GM23338 (cell line): ENCODE results near the gene EFCAB6. TPM values are rescaled to one million over a fixed set of nuclear protein-coding genes. Genes with fewer than 3 reads are reported as not detected.

Source experiments
- ATAC-seq: fragments of 200-7000 bp; cut with Tn5 transposase; 3 replicates; pipeline ENCODE4 v1.9.1; 2020
- DNase-seq: peaks from one replicate; pipeline ENCODE4 v3.0.0-alpha.2; 2015; ENCODE audit warnings: low spot score
- H2AFZ ChIP-seq: fragments of 200-600 bp; sonication (generic); 2 replicates; pipeline ENCODE4 v1.8.0; 2016; ENCODE audit warnings: antibody characterized with exemption, mild to moderate bottlenecking, moderate library complexity
- H3F3A ChIP-seq: fragments of 200-600 bp; sonication (generic); replicated peaks from 2 replicates; pipeline ENCODE4 v1.8.0; 2017; ENCODE audit warnings: antibody characterized with exemption, mixed run types, low read depth
- H3K27ac ChIP-seq: fragments of 200-600 bp; sonication (generic); 2 replicates; pipeline ENCODE4 v1.6.1; 2016; ENCODE audit warnings: low read depth
- H3K27me3 ChIP-seq: fragments of 200-600 bp; sonication (generic); 2 replicates; pipeline ENCODE4 v1.8.0; 2016; ENCODE audit warnings: mild to moderate bottlenecking, mixed run types, moderate library complexity; ENCODE audit not compliant: insufficient read depth
- H3K36me3 ChIP-seq: fragments of 200-600 bp; sonication (generic); 2 replicates; pipeline ENCODE4 v1.8.0; 2016; ENCODE audit warnings: mild to moderate bottlenecking; ENCODE audit not compliant: insufficient read depth
- H3K4me1 ChIP-seq: fragments of 200-600 bp; sonication (generic); 2 replicates; pipeline ENCODE4 v1.8.0; 2016; ENCODE audit warnings: mild to moderate bottlenecking, moderate library complexity; ENCODE audit not compliant: insufficient read depth
- H3K4me2 ChIP-seq: fragments of 200-600 bp; sonication (generic); 2 replicates; pipeline ENCODE4 v1.7.1; 2017; ENCODE audit warnings: mixed run types
- H3K4me3 ChIP-seq: fragments of 200-600 bp; sonication (generic); 2 replicates; pipeline ENCODE4 v1.6.1; 2016; ENCODE audit warnings: mixed run types
- H3K79me2 ChIP-seq: fragments of 200-600 bp; sonication (generic); replicated peaks from 2 replicates; pipeline ENCODE4 v1.8.0; 2017; ENCODE audit warnings: mild to moderate bottlenecking; ENCODE audit not compliant: insufficient read depth
- H3K9me2 ChIP-seq: fragments of 200-600 bp; sonication (generic); 2 replicates; pipeline ENCODE4 v1.8.0; 2017; ENCODE audit not compliant: insufficient read depth
- H4K20me1 ChIP-seq: fragments of 200-600 bp; sonication (generic); replicated peaks from 2 replicates; pipeline ENCODE4 v1.8.0; 2017; ENCODE audit warnings: mild to moderate bottlenecking; ENCODE audit not compliant: insufficient read depth
- H3K27ac Mint-ChIP-seq: 2 replicates; pipeline ENCODE4 v1.8.0; 2020; ENCODE audit warnings: inconsistent platforms, mild to moderate bottlenecking, moderate library complexity, mixed read lengths
- H3K27me3 Mint-ChIP-seq: 3 replicates; pipeline ENCODE4 v1.8.0; 2022; ENCODE audit warnings: low read depth, mild to moderate bottlenecking, moderate library complexity, mixed read lengths, inconsistent platforms; ENCODE audit not compliant: insufficient read depth, poor library complexity
- H3K36me3 Mint-ChIP-seq: 3 replicates; pipeline ENCODE4 v1.8.0; 2021; ENCODE audit warnings: low read depth, mild to moderate bottlenecking, inconsistent platforms, moderate library complexity, mixed read lengths
- H3K4me1 Mint-ChIP-seq: 3 replicates; pipeline ENCODE4 v1.8.0; 2020; ENCODE audit warnings: mild to moderate bottlenecking, inconsistent platforms, mixed read lengths
- H3K4me3 Mint-ChIP-seq: 3 replicates; pipeline ENCODE4 v1.8.0; 2021; ENCODE audit warnings: moderate library complexity, mild to moderate bottlenecking, inconsistent platforms, mixed read lengths
- H3K9me3 Mint-ChIP-seq: 3 replicates; pipeline ENCODE4 v1.8.0; 2020; ENCODE audit warnings: moderate library complexity, mild to moderate bottlenecking, inconsistent platforms, mixed read lengths
- CREB1 ChIP-seq: fragments of 250-450 bp; sonication (Bioruptor Pico); IDR thresholded peaks from 2 replicates; pipeline ENCODE4 v1.5.0; 2020; ENCODE audit warnings: low read depth, mild to moderate bottlenecking, moderate library complexity
- EZH2 ChIP-seq: fragments of 200-600 bp; sonication (generic); IDR thresholded peaks from one replicate; pipeline ENCODE4 v1.8.0; 2017; ENCODE audit warnings: antibody characterized with exemption, mild to moderate bottlenecking, low read depth; ENCODE audit not compliant: unreplicated experiment
- EZH2phosphoT487 ChIP-seq: fragments of 200-600 bp; sonication (generic); IDR thresholded peaks from one replicate; pipeline ENCODE4 v1.8.1; 2018; ENCODE audit warnings: antibody characterized with exemption; ENCODE audit not compliant: unreplicated experiment
- JUNB ChIP-seq: IDR thresholded peaks from one replicate; pipeline ENCODE4 v1.6.1; 2016; ENCODE audit warnings: antibody characterized with exemption; ENCODE audit not compliant: unreplicated experiment
- NANOG ChIP-seq: IDR thresholded peaks from 2 replicates; pipeline ENCODE4 v1.6.1; 2016; ENCODE audit warnings: antibody characterized with exemption, borderline replicate concordance
- STAT1 ChIP-seq: IDR thresholded peaks from one replicate; pipeline ENCODE4 v1.6.1; 2016; ENCODE audit warnings: antibody characterized with exemption; ENCODE audit not compliant: unreplicated experiment
- ZNF114 ChIP-seq: fragments of 250-450 bp; sonication (Bioruptor Pico); IDR thresholded peaks from 2 replicates; pipeline ENCODE4 v1.5.0; 2020; ENCODE audit warnings: mild to moderate bottlenecking, moderate library complexity
- ZNF331 ChIP-seq: fragments of 250-450 bp; sonication (Bioruptor Pico); IDR thresholded peaks from 2 replicates; pipeline ENCODE4 v1.5.0; 2020; ENCODE audit warnings: low read depth, mild to moderate bottlenecking, moderate library complexity
- ZNF462 ChIP-seq: fragments of 250-450 bp; sonication (Bioruptor Pico); IDR thresholded peaks from 2 replicates; pipeline ENCODE4 v1.5.0; 2020; ENCODE audit warnings: mild to moderate bottlenecking, moderate library complexity
- polyA plus RNA-seq: library from polyadenylated mRNA; unstranded; fragments of >200 nt; fragmentation: Nextera tagmentation; extraction: Ambion mirVana; gene quantifications from 2 replicates; pipeline ENCODE4 v1.2.1, GENCODE V29; 2016
- total RNA-seq: library from RNA; depleted of rRNA; stranded (reverse); fragments of >200 nt; shearing (Covaris generic); gene quantifications from 2 replicates; pipeline ENCODE4 v1.2.3, GENCODE V29; 2014
- TF ChIP-seq, protein P1 (sequence below): IDR thresholded peaks from 2 replicates; pipeline ENCODE4 v1.6.1; 2016; ENCODE audit warnings: antibody characterized with exemption
- TF ChIP-seq, protein P2 (sequence below), 2 experiments: fragments of 200-600 bp in 1 of 2; sonication (generic) in 1 of 2; conservative IDR thresholded peaks; 2 replicates each; pipeline versions ENCODE4 v1.5.1 to v1.6.1; 2016 to 2017; ENCODE audit warnings: antibody characterized with exemption in 2 of 2, low read depth in 2 of 2, mild to moderate bottlenecking in 2 of 2, moderate library complexity in 1 of 2
- TF ChIP-seq, protein P3 (sequence below): IDR thresholded peaks from one replicate; pipeline ENCODE4 v1.6.1; 2018; ENCODE audit warnings: antibody characterized with exemption; ENCODE audit not compliant: unreplicated experiment

The EFCAB6 gene
- total and polyA plus RNA-seq, 2 experiments from 2014 or later, result 1.1 to 1.8 TPM

DNA sequence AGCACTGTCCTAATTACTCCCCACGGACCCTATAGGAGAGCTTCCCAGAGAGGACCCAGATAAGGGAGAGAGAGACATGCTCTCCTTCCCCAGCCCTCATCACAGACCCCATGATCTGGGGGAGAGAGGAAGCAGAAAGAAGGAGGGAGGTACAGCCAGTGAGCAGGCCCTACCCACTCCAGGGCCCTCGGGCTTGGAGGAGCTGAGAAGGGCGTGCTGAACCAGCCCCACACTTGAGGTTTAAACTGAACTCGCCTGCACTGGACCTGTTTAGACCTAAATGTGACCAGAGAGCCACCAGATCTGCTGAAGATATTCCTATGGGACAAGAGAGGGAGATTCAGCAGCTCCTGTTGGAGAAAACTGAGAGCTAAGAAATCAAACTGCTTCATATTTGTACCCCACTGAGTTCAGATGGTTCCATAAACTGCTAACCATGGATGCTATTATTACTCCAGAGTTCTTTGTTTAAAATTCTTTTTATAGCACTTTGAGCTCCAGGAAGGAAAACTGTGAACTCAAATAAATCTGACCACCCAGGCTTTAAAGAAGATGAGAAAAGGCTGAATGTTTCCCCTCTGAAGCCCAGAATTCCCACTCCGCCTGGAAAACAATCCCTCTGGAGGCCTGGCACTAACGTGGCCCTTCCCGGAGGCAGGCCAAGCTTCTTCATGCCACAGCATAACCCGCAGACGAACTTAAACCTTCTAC is 67.2 kb downstream of the EFCAB6 start:
- TF ChIP-seq ZNF462 (CRISPR knock-in tag), result no peak
- TF ChIP-seq EZH2phosphoT487, result no peak
- no peak for TF ChIP-seq STAT1
- TF ChIP-seq EZH2, result no peak
- TF ChIP-seq ZNF114 (CRISPR knock-in tag), result no peak
- no peak for TF ChIP-seq JUNB
- TF ChIP-seq ZNF331 (CRISPR knock-in tag), result no peak
- TF ChIP-seq, protein P1, sequence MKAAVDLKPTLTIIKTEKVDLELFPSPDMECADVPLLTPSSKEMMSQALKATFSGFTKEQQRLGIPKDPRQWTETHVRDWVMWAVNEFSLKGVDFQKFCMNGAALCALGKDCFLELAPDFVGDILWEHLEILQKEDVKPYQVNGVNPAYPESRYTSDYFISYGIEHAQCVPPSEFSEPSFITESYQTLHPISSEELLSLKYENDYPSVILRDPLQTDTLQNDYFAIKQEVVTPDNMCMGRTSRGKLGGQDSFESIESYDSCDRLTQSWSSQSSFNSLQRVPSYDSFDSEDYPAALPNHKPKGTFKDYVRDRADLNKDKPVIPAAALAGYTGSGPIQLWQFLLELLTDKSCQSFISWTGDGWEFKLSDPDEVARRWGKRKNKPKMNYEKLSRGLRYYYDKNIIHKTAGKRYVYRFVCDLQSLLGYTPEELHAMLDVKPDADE, result no peak
- TF ChIP-seq NANOG, result no peak
- TF ChIP-seq CREB1 (CRISPR knock-in tag), result no peak
- TF ChIP-seq, protein P2, sequence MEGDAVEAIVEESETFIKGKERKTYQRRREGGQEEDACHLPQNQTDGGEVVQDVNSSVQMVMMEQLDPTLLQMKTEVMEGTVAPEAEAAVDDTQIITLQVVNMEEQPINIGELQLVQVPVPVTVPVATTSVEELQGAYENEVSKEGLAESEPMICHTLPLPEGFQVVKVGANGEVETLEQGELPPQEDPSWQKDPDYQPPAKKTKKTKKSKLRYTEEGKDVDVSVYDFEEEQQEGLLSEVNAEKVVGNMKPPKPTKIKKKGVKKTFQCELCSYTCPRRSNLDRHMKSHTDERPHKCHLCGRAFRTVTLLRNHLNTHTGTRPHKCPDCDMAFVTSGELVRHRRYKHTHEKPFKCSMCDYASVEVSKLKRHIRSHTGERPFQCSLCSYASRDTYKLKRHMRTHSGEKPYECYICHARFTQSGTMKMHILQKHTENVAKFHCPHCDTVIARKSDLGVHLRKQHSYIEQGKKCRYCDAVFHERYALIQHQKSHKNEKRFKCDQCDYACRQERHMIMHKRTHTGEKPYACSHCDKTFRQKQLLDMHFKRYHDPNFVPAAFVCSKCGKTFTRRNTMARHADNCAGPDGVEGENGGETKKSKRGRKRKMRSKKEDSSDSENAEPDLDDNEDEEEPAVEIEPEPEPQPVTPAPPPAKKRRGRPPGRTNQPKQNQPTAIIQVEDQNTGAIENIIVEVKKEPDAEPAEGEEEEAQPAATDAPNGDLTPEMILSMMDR (conservative IDR thresholded peaks at IDR 0.05; ENCODE audit: low read depth in 2 of 2), result no peak
- TF ChIP-seq, protein P3, sequence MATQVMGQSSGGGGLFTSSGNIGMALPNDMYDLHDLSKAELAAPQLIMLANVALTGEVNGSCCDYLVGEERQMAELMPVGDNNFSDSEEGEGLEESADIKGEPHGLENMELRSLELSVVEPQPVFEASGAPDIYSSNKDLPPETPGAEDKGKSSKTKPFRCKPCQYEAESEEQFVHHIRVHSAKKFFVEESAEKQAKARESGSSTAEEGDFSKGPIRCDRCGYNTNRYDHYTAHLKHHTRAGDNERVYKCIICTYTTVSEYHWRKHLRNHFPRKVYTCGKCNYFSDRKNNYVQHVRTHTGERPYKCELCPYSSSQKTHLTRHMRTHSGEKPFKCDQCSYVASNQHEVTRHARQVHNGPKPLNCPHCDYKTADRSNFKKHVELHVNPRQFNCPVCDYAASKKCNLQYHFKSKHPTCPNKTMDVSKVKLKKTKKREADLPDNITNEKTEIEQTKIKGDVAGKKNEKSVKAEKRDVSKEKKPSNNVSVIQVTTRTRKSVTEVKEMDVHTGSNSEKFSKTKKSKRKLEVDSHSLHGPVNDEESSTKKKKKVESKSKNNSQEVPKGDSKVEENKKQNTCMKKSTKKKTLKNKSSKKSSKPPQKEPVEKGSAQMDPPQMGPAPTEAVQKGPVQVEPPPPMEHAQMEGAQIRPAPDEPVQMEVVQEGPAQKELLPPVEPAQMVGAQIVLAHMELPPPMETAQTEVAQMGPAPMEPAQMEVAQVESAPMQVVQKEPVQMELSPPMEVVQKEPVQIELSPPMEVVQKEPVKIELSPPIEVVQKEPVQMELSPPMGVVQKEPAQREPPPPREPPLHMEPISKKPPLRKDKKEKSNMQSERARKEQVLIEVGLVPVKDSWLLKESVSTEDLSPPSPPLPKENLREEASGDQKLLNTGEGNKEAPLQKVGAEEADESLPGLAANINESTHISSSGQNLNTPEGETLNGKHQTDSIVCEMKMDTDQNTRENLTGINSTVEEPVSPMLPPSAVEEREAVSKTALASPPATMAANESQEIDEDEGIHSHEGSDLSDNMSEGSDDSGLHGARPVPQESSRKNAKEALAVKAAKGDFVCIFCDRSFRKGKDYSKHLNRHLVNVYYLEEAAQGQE, result no peak
- Histone ChIP-seq H3K4me1 (peaks cover 27% of the 10 kb centered on the region), H3K79me2 (no peaks in the 10 kb centered on the region), H3K27ac (no peak overlapping the region), H3K4me3 (no peak overlapping the region), H4K20me1 (no peaks in the 10 kb centered on the region), H3K9me2 (no peaks in the 10 kb centered on the region), H3K4me2 (no peak overlapping the region), H3F3A (no peaks in the 10 kb centered on the region), H3K36me3 (no peaks in the 10 kb centered on the region), H3K27me3 (no peaks in the 10 kb centered on the region), H2AFZ (no peak overlapping the region)
- H3K27me3 Mint-ChIP-seq, result peaks cover 7% of the 10 kb centered on the region
- no peak for DNase-seq
- no peaks in the 10 kb centered on the region for H3K36me3 Mint-ChIP-seq
- no peak overlapping the region for H3K4me3 Mint-ChIP-seq
- H3K4me1 Mint-ChIP-seq, result peaks cover 9% of the 10 kb centered on the region
- ATAC-seq, result no peak
- no peak overlapping the region for H3K27ac Mint-ChIP-seq
- no peaks in the 10 kb centered on the region for H3K9me3 Mint-ChIP-seq
